NCI-H345 (cell line): ENCODE data around the gene ELP5.

Experiments used
- DNase-seq: peaks from one replicate; lab custom pipeline; 2025; lab: John Stamatoyannopoulos, UW

Gene ELP5

GRCh38 chr17:7285679-7286078 is 33.7 kb downstream of the ELP5 start:
- no peak for DNase-seq

DNA sequence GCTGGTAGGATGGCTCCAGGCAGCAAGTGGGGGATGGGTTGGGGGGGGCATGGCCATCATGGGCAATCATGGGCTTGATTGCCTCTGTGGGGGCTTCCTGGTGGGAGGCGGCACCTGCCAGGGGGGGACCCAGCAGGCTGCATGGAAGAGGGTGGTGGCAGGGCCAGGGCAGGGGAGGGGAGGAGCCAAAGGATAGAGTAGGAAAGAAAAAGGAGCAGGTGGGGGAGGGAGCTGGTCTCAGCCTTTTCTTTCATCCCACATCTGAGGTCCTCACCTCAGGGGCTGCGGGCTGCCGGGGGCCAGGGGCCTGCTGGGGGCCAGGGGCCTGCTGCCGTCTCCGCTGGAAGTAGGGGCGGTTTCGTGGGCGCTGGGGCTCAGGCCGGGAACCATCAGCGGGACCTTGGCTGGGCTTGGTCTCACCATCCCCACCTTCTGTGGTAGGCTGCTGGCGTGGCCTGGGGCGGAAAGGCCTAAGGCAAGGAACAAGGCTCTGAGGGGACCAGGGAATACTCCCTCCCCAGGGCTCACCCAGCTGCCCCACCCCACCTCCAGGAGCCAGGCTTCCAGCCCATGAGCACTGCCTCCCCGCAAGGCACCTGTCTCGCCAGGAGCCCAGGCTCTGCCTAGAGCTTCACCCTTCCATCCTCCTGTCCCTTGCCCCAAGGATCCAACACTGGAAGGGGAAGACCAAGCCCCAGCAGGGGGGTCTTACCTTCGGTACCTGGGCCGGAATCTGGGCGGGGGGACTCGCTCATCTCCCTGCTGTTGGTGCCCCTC is 37.4 kb downstream of the ELP5 start:
- DNase-seq = no peak

DNA sequence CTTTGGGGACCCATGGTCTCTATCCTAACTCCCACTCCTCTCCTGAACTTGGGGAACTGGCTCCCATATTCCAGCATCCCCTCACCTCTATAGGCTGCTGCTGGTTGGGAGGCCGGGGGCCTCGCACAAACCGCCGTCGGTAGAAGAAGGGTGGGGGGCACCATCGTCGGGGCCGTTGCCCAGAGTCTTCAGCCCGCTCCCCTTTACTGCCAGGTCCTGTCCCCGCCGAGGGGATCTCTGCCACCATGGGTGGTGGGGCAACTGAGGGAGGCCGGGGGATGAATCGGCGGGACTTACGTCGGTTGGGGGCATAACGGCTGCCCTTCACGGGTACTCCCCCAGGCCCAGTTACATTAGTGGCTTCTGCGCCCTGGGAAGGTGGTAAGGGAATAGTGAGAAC is 38.2 kb downstream of the ELP5 start:
- no peak for DNase-seq

- DNase-seq = no peak
Measured at GRCh38 chr17:7290685-7291084, 38.7 kb downstream of the ELP5 start.

DNA sequence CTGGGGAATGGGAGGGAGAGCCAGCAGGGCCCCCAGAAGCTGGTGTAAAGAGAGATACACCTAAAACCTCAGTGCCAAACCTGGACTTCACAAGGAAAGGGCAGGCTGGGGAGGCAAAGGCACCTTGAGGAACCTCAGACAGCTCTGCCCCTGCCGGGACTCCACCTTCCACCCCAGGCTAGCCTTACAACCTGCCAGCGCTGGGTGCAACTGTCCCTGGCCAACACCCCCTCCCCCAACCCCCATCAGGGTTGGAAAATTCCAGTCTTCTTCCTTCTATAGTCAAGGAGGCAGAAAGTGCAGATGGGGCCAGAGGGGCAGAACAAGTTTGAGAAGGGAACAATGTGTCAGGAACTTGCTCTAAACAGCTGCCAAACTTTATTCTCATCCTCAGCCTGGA is 40.2 kb downstream of the ELP5 start:
- DNase-seq = no peak

DNA sequence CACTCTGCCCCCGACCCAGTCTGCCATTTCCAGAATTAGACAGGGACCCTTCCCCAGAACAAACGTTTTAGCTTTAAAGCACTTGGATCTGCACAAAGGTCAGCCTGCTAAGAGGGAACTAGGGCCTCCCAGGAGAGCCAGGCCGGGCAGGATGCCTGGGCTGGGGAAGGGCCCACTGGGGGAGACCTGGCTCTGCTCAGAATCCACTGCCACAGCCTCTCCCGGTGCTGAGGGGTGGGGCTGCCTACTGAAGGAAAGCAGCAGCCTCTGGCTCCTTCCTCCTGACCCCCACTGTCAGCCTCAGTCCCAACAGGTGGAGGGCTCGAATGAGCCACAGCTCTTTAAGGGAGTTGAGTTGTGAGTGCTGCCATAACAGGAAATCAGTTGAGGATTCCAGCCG is 40.7 kb downstream of the ELP5 start:
- DNase-seq = no peak

- DNase-seq = no peak
Measured at GRCh38 chr17:7293159-7293558, 41.1 kb downstream of the ELP5 start.

GRCh38 chr17:7293816-7294613 is 42.0 kb downstream of the ELP5 start:
- peak; percentile 56 for DNase-seq

DNA sequence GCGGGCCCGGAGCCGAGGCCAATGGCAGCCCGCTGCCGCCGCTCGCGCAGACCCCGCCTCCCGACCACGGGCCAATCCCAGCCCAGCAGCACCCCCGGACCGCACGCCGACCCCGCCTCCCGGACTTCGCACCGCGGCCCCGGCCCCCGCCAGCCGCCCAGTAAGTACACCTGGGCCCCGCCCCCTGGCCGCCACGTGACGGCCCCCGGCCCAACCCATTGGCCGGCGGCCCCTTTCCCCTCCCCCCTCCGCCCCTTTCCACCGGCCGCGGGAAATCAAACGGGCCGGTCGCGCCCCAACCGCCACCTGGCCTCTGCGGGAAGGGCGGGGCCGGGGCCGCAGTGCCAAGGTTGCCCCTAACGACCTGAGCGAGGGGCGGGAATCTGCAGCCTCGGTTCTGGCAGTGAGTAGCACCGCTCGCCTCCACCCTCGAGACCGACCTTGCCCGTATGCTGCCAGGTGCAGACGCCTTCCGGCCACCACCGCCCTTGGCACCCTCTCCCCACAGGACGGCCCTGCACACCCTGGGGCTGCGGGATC is 42.7 kb downstream of the ELP5 start, which contains the start of gene YBX2:
YBX2 (minus strand) TSS at position 26 of the 540 bp plus-strand sequence. CDS start 139 bp downstream, outside the sequence.
- peak; percentile 94 for DNase-seq

GRCh38 chr17:7295230-7296180 is 43.5 kb downstream of the ELP5 start:
- DNase-seq = no peak

GRCh38 chr17:7296189-7296861 is 44.3 kb downstream of the ELP5 start:
- peak; percentile 79 for DNase-seq

- DNase-seq = no peak
Measured at GRCh38 chr17:7304179-7304578, 52.2 kb downstream of the ELP5 start.

GRCh38 chr17:7306911-7307685 is 55.1 kb downstream of the ELP5 start, which contains the start of gene EIF5A:
TSS of gene EIF5A (plus strand) at chr17:7307628. CDS start at chr17:7309636, 2,008 bp downstream.
- peak; percentile 98 for DNase-seq

GRCh38 chr17:7307686-7308624 is 55.9 kb downstream of the ELP5 start:
- DNase-seq = no peak

DNA sequence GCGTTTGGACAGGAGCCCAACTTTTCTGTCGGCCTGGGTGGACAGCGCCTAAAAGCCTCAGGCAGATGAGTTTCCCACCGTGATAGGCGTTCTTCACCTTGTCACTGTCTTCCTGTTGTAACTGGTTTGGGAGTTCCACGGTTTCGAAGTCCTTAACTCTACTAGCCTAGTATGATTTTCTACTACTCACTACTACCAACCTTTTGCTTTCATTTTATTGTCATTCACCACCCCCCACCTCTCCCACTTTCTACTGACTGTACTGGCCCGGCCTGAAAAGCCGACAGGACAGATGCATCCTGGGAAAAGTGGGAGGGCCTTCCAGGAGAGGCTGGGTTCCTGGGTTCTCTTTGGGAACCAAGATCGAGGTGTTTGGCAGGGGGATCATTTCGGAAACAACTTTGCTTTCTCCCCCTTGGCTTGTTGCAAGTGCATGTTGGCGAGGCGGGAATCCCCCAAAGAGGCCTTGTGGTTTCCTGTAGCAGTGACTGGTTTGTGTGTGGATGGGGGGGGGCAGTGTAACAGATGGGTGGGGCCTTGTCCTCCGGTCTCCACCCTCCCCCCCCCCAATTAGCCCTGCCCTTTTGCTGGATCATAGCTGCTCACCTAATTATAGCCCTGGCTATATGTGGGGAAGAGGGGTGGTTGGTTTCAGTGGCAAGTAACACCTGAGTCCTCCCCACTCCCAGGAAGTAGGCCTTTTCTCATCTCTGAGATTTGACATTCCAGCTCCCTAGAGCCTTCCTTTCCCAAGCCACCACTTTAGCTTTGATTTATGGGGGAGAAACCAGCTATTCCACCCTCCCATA is 56.8 kb downstream of the ELP5 start:
- DNase-seq = peak; percentile 66
